Neutrophil (primary cell): ENCODE results near the gene ZNF667.
A peak's percentile ranks its signal among the peaks of the same experiment; 100 is the strongest.

ENCODE experiments used
- H3K27ac ChIP-seq: fragments of 200-600 bp; sonication (generic); 2 replicates; pipeline ENCODE4 v1.5.1; 2016; ENCODE audit warnings: mild to moderate bottlenecking, moderate library complexity
- H3K27me3 ChIP-seq: fragments of 200-600 bp; sonication (generic); 2 replicates; pipeline ENCODE4 v1.6.0; 2016; ENCODE audit warnings: mild to moderate bottlenecking
- H3K36me3 ChIP-seq: fragments of 200-600 bp; sonication (generic); 2 replicates; pipeline ENCODE4 v1.5.1; 2017
- H3K4me1 ChIP-seq, 2 experiments: fragments of 200-600 bp in 1 of 2; sonication (generic) in 1 of 2; 1 replicate in 1 of 2; 2 replicates in 1 of 2; pipeline versions ENCODE4 v1.5.1 to v1.6.1; 2013 to 2016; ENCODE audit warnings: low read depth in 1 of 2, low read length in 1 of 2, mild to moderate bottlenecking in 1 of 2, moderate library complexity in 1 of 2; ENCODE audit not compliant: control insufficient read depth in 1 of 2, insufficient read depth in 1 of 2
- H3K4me3 ChIP-seq, 2 experiments: fragments of 200-600 bp in 1 of 2; sonication (generic) in 1 of 2; 1 replicate in 1 of 2; 2 replicates in 1 of 2; pipeline ENCODE4 v1.5.1; 2013 to 2016; ENCODE audit warnings: low read depth in 1 of 2, low read length in 1 of 2, mild to moderate bottlenecking in 1 of 2, moderate library complexity in 1 of 2
- H3K9me3 ChIP-seq: fragments of 200-600 bp; sonication (generic); 2 replicates; pipeline ENCODE4 v1.5.1; 2016
- TF ChIP-seq, protein P1 (sequence below): fragments of 200-600 bp; sonication (generic); IDR thresholded peaks from 2 replicates; pipeline ENCODE4 v1.5.1; 2016; ENCODE audit warnings: antibody characterized with exemption

Gene ZNF667

DNA sequence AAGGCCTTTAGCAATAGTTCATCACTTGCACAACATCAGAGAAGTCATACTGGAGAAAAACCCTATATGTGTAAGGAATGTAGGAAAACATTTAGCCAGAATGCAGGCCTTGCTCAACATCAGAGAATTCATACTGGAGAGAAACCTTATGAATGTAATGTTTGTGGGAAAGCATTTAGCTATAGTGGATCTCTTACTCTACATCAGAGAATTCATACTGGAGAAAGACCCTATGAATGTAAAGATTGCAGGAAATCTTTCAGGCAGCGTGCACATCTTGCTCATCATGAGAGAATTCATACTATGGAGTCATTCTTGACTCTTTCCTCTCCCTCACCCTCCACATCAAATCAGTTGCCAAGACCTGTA is 53.2 kb downstream of the ZNF667 start:
- no peak overlapping the region for H3K27ac ChIP-seq
- peaks cover 91% of the 10 kb centered on the region for H3K9me3 ChIP-seq
- TF ChIP-seq, protein P1, sequence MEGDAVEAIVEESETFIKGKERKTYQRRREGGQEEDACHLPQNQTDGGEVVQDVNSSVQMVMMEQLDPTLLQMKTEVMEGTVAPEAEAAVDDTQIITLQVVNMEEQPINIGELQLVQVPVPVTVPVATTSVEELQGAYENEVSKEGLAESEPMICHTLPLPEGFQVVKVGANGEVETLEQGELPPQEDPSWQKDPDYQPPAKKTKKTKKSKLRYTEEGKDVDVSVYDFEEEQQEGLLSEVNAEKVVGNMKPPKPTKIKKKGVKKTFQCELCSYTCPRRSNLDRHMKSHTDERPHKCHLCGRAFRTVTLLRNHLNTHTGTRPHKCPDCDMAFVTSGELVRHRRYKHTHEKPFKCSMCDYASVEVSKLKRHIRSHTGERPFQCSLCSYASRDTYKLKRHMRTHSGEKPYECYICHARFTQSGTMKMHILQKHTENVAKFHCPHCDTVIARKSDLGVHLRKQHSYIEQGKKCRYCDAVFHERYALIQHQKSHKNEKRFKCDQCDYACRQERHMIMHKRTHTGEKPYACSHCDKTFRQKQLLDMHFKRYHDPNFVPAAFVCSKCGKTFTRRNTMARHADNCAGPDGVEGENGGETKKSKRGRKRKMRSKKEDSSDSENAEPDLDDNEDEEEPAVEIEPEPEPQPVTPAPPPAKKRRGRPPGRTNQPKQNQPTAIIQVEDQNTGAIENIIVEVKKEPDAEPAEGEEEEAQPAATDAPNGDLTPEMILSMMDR: no peak
- H3K4me1 ChIP-seq: no peaks in the 10 kb centered on the region
- no peaks in the 10 kb centered on the region for H3K36me3 ChIP-seq
- H3K4me3 ChIP-seq: no peak overlapping the region
- no peaks in the 10 kb centered on the region for H3K27me3 ChIP-seq

DNA sequence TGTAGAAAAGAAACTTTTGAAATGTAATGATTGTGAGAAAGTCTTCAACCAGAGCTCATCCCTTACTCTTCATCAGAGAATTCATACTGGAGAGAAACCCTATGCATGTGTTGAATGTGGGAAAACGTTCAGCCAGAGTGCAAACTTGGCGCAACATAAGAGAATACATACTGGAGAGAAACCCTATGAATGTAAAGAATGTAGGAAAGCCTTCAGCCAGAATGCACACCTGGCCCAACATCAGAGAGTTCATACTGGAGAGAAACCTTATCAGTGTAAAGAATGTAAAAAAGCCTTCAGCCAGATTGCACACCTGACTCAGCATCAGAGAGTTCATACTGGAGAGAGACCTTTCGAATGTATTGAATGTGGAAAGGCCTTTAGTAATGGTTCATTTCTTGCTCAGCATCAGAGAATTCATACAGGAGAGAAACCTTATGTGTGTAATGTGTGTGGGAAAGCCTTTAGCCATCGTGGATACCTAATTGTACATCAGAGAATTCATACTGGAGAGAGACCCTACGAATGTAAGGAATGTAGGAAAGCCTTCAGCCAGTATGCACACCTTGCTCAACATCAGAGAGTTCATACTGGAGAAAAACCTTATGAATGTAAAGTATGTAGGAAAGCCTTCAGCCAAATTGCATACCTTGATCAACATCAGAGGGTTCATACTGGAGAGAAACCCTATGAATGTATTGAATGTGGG is 53.7 kb downstream of the ZNF667 start:
- Histone ChIP-seq H3K9me3 (peaks cover 91% of the 10 kb centered on the region), H3K27ac (no peak overlapping the region), H3K4me1 (no peaks in the 10 kb centered on the region), H3K27me3 (no peaks in the 10 kb centered on the region), H3K4me3 (no peak overlapping the region), H3K36me3 (no peaks in the 10 kb centered on the region)
- TF ChIP-seq, protein P1: no peak

DNA sequence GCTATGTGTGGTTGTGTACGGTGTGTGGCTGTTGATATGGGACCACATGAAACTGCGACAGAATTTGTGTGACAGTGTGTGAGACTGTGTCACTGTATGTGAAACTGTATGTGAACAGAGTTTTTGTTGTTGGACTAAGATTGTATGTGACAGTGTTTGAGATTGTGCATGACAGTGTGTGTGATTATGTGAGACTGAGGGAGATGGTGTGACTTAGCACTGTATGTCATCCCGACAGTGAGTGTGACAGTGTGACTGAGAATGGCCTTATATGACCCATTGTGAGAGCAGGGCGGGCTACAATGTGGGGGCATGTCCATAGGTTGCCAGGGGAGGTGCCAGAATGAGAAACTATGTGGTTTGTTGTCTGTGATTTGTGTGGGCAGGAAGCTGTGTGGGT is 72.1 kb downstream of the ZNF667 start:
- TF ChIP-seq, protein P1: no peak
- H3K36me3 ChIP-seq: peaks cover 7% of the 10 kb centered on the region
- peaks cover 14% of the 10 kb centered on the region in 2 experiments for H3K4me1 ChIP-seq
- no peak overlapping the region for H3K4me3 ChIP-seq
- H3K27me3 ChIP-seq: no peaks in the 10 kb centered on the region
- H3K27ac ChIP-seq: no peak overlapping the region
- H3K9me3 ChIP-seq: peaks cover 14% of the 10 kb centered on the region

DNA sequence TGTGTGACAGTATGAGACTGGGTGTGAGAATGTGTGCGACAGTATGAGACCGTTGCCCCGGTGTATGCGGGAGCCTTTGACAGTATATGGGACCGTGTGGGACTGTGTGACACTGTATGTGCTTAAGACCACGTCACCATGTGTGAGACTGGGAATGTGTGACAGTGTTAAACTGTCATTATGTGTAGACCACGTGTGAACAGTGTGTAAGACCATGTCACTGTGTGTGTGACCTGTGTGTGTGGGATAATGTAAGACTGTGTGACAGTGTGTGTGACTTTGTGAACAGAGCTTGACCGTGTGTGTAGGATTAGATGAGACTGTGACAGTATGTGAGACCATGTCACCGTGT is 72.5 kb downstream of the ZNF667 start:
- Histone ChIP-seq H3K4me3 (peak overlapping the region; percentile 64 to 95), H3K27ac (no peak overlapping the region), H3K36me3 (peaks cover 7% of the 10 kb centered on the region), H3K9me3 (peaks cover 16% of the 10 kb centered on the region), H3K27me3 (no peaks in the 10 kb centered on the region), H3K4me1 (peaks cover 14% of the 10 kb centered on the region in 2 experiments)
- TF ChIP-seq, protein P1: no peak

DNA sequence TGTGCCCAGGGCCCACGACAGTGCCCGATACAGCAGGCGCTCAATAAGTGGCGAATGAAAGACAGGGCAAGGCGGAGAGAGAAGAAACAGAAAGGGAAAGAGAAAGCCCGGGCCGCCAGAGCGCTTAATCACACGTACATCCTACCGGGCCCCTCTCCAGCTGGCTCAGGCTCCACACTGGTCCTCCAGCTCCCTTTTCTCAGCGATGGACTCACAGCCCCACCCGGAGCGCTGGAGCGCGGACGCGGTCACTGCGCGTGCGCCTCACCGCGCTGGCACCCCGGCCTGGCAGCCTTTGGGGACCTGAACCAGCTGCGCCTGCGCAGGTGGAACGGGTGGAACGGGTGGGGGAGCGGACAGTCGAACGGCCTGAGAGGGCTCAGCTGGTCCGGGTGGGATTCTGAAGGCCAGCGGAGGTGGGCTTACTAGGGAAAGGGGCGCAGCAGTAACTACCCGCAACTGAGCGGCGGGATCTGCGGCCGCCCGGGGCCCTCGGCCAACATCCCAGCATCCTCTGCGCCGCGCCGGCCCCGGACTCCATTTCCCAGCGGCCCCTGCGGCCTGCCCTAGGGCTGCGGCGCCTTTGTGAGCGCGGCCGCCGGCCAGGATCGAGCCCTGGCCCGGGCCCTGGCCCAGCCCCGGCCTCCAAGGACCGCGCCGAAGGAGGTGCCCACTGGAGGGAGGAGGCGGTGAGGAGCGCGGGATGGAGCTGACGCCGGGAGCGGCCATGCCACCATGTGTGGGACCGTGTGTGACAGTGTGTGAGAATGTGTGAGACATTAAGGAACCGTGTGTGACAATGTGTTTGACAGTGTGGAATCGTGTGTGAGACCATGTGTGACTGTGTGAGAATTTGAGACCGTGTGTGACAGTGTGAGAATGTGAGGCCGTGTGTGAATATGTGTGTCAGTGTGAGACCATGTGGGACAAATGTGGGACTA is 73.1 kb downstream of the ZNF667 start, which contains the start of gene ZNF583:
TSS of gene ZNF583 (plus strand) at position 569 of the 941 bp plus-strand sequence. CDS start 2,783 bp downstream, outside the sequence.
- Histone ChIP-seq H3K4me3 (peak within 1 kb of the TSS; percentile 64 to 95), H3K27me3 (no peaks in the 10 kb centered on the region), H3K36me3 (peaks cover 6% of the 10 kb centered on the region), H3K27ac (peak within 1 kb of the TSS; percentile 89), H3K4me1 (peaks cover 14% of the 10 kb centered on the region in 2 experiments), H3K9me3 (peaks cover 17% of the 10 kb centered on the region)
- TF ChIP-seq, protein P1: peak; percentile 48
